B cell (primary cell): ENCODE measurements around the gene EHBP1. TPM values are rescaled to one million over a fixed set of nuclear protein-coding genes. Genes with fewer than 3 reads are reported as not detected.

Source experiments
- ATAC-seq: fragments of 200-7000 bp; cut with Tn5 transposase; one replicate; pipeline ENCODE4 v1.10.0; 2021; ENCODE audit warnings: low read depth, mild to moderate bottlenecking, moderate number of reproducible peaks, moderate library complexity
- CTCF ChIA-PET: fragments of 350-600 bp; sonication (Branson Sonifier 250); formaldehyde crosslinking; loops from one replicate; lab custom pipeline; 2021; ENCODE audit warnings: antibody characterized with exemption, inconsistent platforms; lab: Charles Lee
- POLR2A ChIA-PET: fragments of 350-600 bp; sonication (Branson Sonifier 250); formaldehyde crosslinking; loops from one replicate; lab custom pipeline; 2021; ENCODE audit warnings: antibody characterized with exemption; lab: Charles Lee
- DNase-seq: peaks from one replicate; pipeline ENCODE4 v3.0.0; 2013
- H2AFZ ChIP-seq: 2 replicates; pipeline ENCODE4 v1.6.1; 2012; ENCODE audit warnings: mild to moderate bottlenecking, low read depth, low read length; ENCODE audit not compliant: insufficient read depth, poor library complexity, severe bottlenecking
- H3K27ac ChIP-seq, 2 donors: 1 replicate in 1 of 2; 2 replicates in 1 of 2; pipeline ENCODE4 v1.5.1; 2012 to 2013; ENCODE audit warnings: low read length in 2 of 2, mild to moderate bottlenecking in 2 of 2, moderate library complexity in 1 of 2
- H3K27me3 ChIP-seq, 4 experiments: fragments of 200-600 bp in 1 of 4; sonication (generic) in 1 of 4; replicated peaks in 1 of 4; 1 replicate in 2 of 4; 2 replicates in 2 of 4; pipeline versions ENCODE4 v1.6.1 to v1.7.0; 2013 to 2016; ENCODE audit warnings: low read length in 3 of 4, mild to moderate bottlenecking in 2 of 4, mixed read lengths in 1 of 4, moderate library complexity in 1 of 4; ENCODE audit not compliant: insufficient read depth in 4 of 4, control insufficient read depth in 3 of 4; ENCODE audit errors: control extremely low read depth in 1 of 4
- H3K36me3 ChIP-seq, 2 experiments: replicated peaks in 1 of 2; 1 replicate in 1 of 2; 2 replicates in 1 of 2; pipeline versions ENCODE4 v1.6.1 to v1.7.1; 2013; ENCODE audit warnings: low read length in 1 of 2; ENCODE audit not compliant: insufficient read depth in 2 of 2, control insufficient read depth in 1 of 2; ENCODE audit errors: control extremely low read depth in 1 of 2, extremely low read depth in 1 of 2
- H3K4me1 ChIP-seq, 2 donors: fragments of 200-600 bp in 1 of 2; sonication (generic) in 1 of 2; 1 replicate in 1 of 2; 2 replicates in 1 of 2; pipeline versions ENCODE4 v1.5.1 to v1.6.1; 2013 to 2017; ENCODE audit warnings: low read length in 2 of 2; ENCODE audit not compliant: control insufficient read depth in 2 of 2, insufficient read depth in 2 of 2
- H3K4me2 ChIP-seq: replicated peaks from 2 replicates; pipeline ENCODE3; 2012; ENCODE audit warnings: mild to moderate bottlenecking, low read depth, low read length; ENCODE audit not compliant: poor library complexity, severe bottlenecking
- H3K4me3 ChIP-seq, 5 experiments: fragments of 200-600 bp in 1 of 5; sonication (generic) in 1 of 5; 1 replicate in 3 of 5; 2 replicates in 2 of 5; pipeline versions ENCODE4 v1.5.1 to v1.7.0; 2011 to 2016; ENCODE audit warnings: low read length in 4 of 5, mild to moderate bottlenecking in 4 of 5, low read depth in 2 of 5, control low read depth in 1 of 5, moderate library complexity in 1 of 5; ENCODE audit not compliant: insufficient read depth in 1 of 5; ENCODE audit errors: control extremely low read depth in 1 of 5, extremely low read depth in 1 of 5
- H3K79me2 ChIP-seq: fragments of 200-600 bp; sonication (generic); one replicate; pipeline ENCODE4 v1.6.0; 2016; ENCODE audit warnings: low read length; ENCODE audit not compliant: control insufficient read depth, insufficient read depth
- H3K9ac ChIP-seq: fragments of 200-600 bp; sonication (generic); 2 replicates; pipeline ENCODE4 v1.6.1; 2017; ENCODE audit warnings: mild to moderate bottlenecking, low read length, moderate library complexity
- H3K9me3 ChIP-seq, 3 donors: one replicate each; pipeline versions ENCODE4 v1.6.1 to v1.7.1; 2013; ENCODE audit warnings: low read length in 2 of 3; ENCODE audit not compliant: control insufficient read depth in 2 of 3, insufficient read depth in 1 of 3; ENCODE audit errors: control extremely low read depth in 1 of 3
- H4K20me1 ChIP-seq: 2 replicates; pipeline ENCODE4 v1.6.0; 2012; ENCODE audit warnings: mild to moderate bottlenecking, low read length; ENCODE audit not compliant: insufficient read depth, control insufficient read depth, poor library complexity, severe bottlenecking
- H3K27ac Mint-ChIP-seq: one replicate; pipeline ENCODE4 v1.8.0; 2021; ENCODE audit warnings: mixed read lengths
- H3K27me3 Mint-ChIP-seq: one replicate; pipeline ENCODE4 v1.8.0; 2021; ENCODE audit warnings: mixed read lengths
- H3K4me1 Mint-ChIP-seq: one replicate; pipeline ENCODE4 v1.8.0; 2021; ENCODE audit warnings: mixed read lengths
- H3K4me3 Mint-ChIP-seq: one replicate; pipeline ENCODE4 v1.8.0; 2021; ENCODE audit warnings: mixed read lengths
- H3K9me3 Mint-ChIP-seq: one replicate; pipeline ENCODE4 v1.8.0; 2022; ENCODE audit warnings: mixed read lengths; ENCODE audit not compliant: insufficient read depth
- CTCF ChIP-seq: fragments of 200-600 bp; IDR thresholded peaks from one replicate; pipeline ENCODE4 v1.8.0; 2022; ENCODE audit warnings: antibody characterized with exemption, mild to moderate bottlenecking
- EZH2 ChIP-seq: IDR thresholded peaks from 2 replicates; pipeline ENCODE4 v1.6.1; 2012; ENCODE audit warnings: borderline replicate concordance, low read depth, mild to moderate bottlenecking, moderate library complexity, low read length; ENCODE audit not compliant: insufficient read depth, poor library complexity, severe bottlenecking
- WGBS: methylation state at CpG from one replicate; pipeline ENCODE4 v1.1.5; 2013; ENCODE audit warnings: missing lambda C conversion rate; ENCODE audit not compliant: insufficient coverage; 5-methylcytosine and 5-hydroxymethylcytosine counted together
- intact Hi-C: fragments of 100-400 bp; cut with micrococcal nuclease; formaldehyde crosslinking; loops from one replicate; pipeline ENCODE4 v1.10.0; 2022
- polyA plus RNA-seq: library from polyadenylated mRNA; depleted of rRNA; stranded (reverse); fragments of >200 nt; gene quantifications from 2 replicates; pipeline ENCODE4 v1.2.3, GENCODE V29; 2012
- total RNA-seq, 2 donors: library from RNA; stranded (reverse); fragments of 120-200 nt in 1 of 2; gene quantifications; 1 replicate in 1 of 2; 2 replicates in 1 of 2; pipeline versions ENCODE4 v1.2.3 to v1.2.4, GENCODE V29; 2013 to 2022

EHBP1 gene
- total and polyA plus RNA-seq, 2 donors (not counting 1 experiment from before 2014, with no cell fraction given) = 8.8 to 34.7 TPM

DNA sequence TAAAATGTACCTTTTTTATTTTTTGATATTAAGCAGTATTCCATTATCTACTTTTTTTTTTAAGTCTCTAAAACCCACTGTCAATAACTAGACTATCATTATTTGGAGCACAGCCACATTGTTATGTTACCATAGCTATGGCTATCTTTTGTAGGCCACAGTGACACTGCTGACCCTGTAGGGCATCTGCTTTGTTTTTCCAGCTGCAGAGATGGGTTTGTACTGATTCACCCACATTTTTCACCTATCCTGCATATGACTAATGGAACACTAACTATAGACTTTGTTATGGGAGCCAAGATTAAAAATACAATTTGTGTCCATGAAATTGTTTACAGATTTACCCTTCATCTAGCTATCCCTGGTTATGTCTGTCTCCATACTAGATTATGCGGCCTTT lies 323.5 kb downstream of the EHBP1 start:
- CTCF ChIA-PET = interaction anchor here (0.6 to 0.7 kb wide), 2 partner anchors 9 to 65 kb away, joined by 4 to 5 read pairs; no protein-coding TSS in a partner anchor
- TF ChIP-seq CTCF = no peak
- TF ChIP-seq EZH2 = no peak
- Histone ChIP-seq H3K4me1 (no peaks in the 10 kb centered on the region), H3K79me2 (no peaks in the 10 kb centered on the region), H3K36me3 (no peaks in the 10 kb centered on the region), H3K4me2 (no peak overlapping the region), H4K20me1 (no peaks in the 10 kb centered on the region), H3K9me3 (no peaks in the 10 kb centered on the region), H3K9ac (no peak overlapping the region), H3K4me3 (no peak overlapping the region), H3K27ac (no peak overlapping the region), H2AFZ (no peak overlapping the region), H3K27me3 (no peaks in the 10 kb centered on the region)
- H3K27ac Mint-ChIP-seq = no peak overlapping the region
- no peak overlapping the region for H3K4me3 Mint-ChIP-seq
- no peaks in the 10 kb centered on the region for H3K9me3 Mint-ChIP-seq
- intact Hi-C loops = no loop called here
- DNase-seq (no peak), ATAC-seq (no peak)
- H3K4me1 Mint-ChIP-seq = no peaks in the 10 kb centered on the region
- WGBS = no CpG with 5 or more reads among the region's 1 CpG
- POLR2A ChIA-PET = no interaction called here
- no peaks in the 10 kb centered on the region for H3K27me3 Mint-ChIP-seq

DNA sequence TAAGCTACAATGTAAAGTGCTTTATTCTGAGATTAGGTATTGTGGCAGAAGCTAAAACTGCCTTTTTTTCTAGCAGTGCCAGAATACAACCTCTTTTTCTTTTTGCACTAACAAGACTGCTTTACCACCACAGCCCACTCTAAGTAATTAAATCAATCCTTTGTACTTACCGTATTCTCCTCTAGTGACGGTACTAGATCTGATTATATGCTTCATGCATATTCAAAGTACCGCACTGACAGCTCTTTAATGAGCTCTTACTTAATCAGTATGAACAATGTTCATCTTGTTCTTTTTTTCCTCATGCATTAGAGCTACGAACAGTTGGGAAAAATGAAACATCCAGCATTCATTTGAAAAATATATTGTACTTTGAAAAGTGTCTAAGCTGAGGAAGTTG lies 329.0 kb downstream of the EHBP1 start:
- intact Hi-C loops = no loop called here
- no peak for DNase-seq
- no peak overlapping the region for H3K27ac ChIP-seq
- H3K4me1 ChIP-seq = no peaks in the 10 kb centered on the region
- POLR2A ChIA-PET = no interaction called here
- TF ChIP-seq EZH2 = no peak
- no peak for TF ChIP-seq CTCF
- H3K36me3 ChIP-seq = peaks cover 0 to 2% of the 10 kb centered on the region in 2 experiments
- H3K9me3 ChIP-seq = no peaks in the 10 kb centered on the region
- no peak overlapping the region for H3K4me3 ChIP-seq
- H4K20me1 ChIP-seq = no peaks in the 10 kb centered on the region
- Mint-ChIP-seq H3K27me3 (no peaks in the 10 kb centered on the region), H3K4me3 (no peak overlapping the region), H3K4me1 (no peaks in the 10 kb centered on the region), H3K27ac (no peak overlapping the region), H3K9me3 (no peaks in the 10 kb centered on the region)
- no peak overlapping the region for H3K4me2 ChIP-seq
- no peaks in the 10 kb centered on the region for H3K79me2 ChIP-seq
- CTCF ChIA-PET = no interaction called here
- 93% methylated on average over 3 of the region's 4 CpGs for WGBS
- H3K9ac ChIP-seq = no peak overlapping the region
- no peak overlapping the region for H2AFZ ChIP-seq
- no peak for ATAC-seq
- peaks cover 0 to 3% (median 0%) of the 10 kb centered on the region in 4 experiments for H3K27me3 ChIP-seq
